Neuronal stem cell (in vitro differentiated cells): ENCODE data around the gene SH3TC1.

Experiments used
- DNase-seq: peaks from one replicate; pipeline ENCODE4 v3.0.0-alpha.2; 2013; ENCODE audit warnings: low spot score
- H2AFZ ChIP-seq: one replicate; pipeline ENCODE4 v1.6.1; 2013; ENCODE audit warnings: mild to moderate bottlenecking, low read length, inconsistent platforms
- H2AK5ac ChIP-seq: 2 replicates; pipeline ENCODE4 v1.6.1; 2013; ENCODE audit warnings: low read depth, mild to moderate bottlenecking, inconsistent platforms, low read length, moderate library complexity, mixed read lengths
- H2BK120ac ChIP-seq: 2 replicates; pipeline ENCODE4 v1.6.1; 2013; ENCODE audit warnings: low read depth, mild to moderate bottlenecking, inconsistent platforms, low read length, moderate library complexity, mixed read lengths
- H2BK12ac ChIP-seq: one replicate; pipeline ENCODE4 v1.6.1; 2013; ENCODE audit warnings: low read length, inconsistent platforms
- H2BK15ac ChIP-seq: 2 replicates; pipeline ENCODE4 v1.6.1; 2013; ENCODE audit warnings: mild to moderate bottlenecking, low read length, inconsistent platforms, mixed read lengths
- H2BK5ac ChIP-seq: one replicate; pipeline ENCODE4 v1.6.1; 2013; ENCODE audit warnings: inconsistent platforms, mild to moderate bottlenecking, low read length, moderate library complexity
- H3K14ac ChIP-seq: one replicate; pipeline ENCODE4 v1.6.1; 2013; ENCODE audit warnings: low read length, inconsistent platforms
- H3K18ac ChIP-seq: 2 replicates; pipeline ENCODE4 v1.6.1; 2013; ENCODE audit warnings: low read length, inconsistent platforms
- H3K23ac ChIP-seq: 2 replicates; pipeline ENCODE4 v1.6.1; 2013; ENCODE audit warnings: low read depth, mild to moderate bottlenecking, mixed read lengths, low read length, inconsistent platforms; ENCODE audit not compliant: poor library complexity
- H3K27ac ChIP-seq: replicated peaks from 3 replicates; pipeline ENCODE4 v1.5.1; 2013; ENCODE audit warnings: low read length, inconsistent platforms
- H3K27me3 ChIP-seq, 3 experiments: 2 replicates each; pipeline ENCODE4 v1.6.1; 2013; ENCODE audit warnings: low read length in 3 of 3, mild to moderate bottlenecking in 2 of 3, inconsistent platforms in 1 of 3, low read depth in 1 of 3, mixed read lengths in 1 of 3, moderate library complexity in 1 of 3; ENCODE audit not compliant: control insufficient read depth in 3 of 3, insufficient read depth in 3 of 3
- H3K36me3 ChIP-seq, 2 donors: replicated peaks in 1 of 2; 2 replicates each; pipeline ENCODE4 v1.6.1; 2013; ENCODE audit warnings: low read length in 2 of 2; ENCODE audit not compliant: control insufficient read depth in 2 of 2, insufficient read depth in 2 of 2
- H3K4ac ChIP-seq: 2 replicates; pipeline ENCODE4 v1.6.1; 2013; ENCODE audit warnings: inconsistent platforms, mild to moderate bottlenecking, low read length, moderate library complexity
- H3K4me1 ChIP-seq, 2 donors: 1 replicate in 1 of 2; 2 replicates in 1 of 2; pipeline ENCODE4 v1.6.1; 2013; ENCODE audit warnings: low read length in 2 of 2, low read depth in 1 of 2; ENCODE audit not compliant: control insufficient read depth in 2 of 2, insufficient read depth in 1 of 2
- H3K4me2 ChIP-seq: one replicate; pipeline ENCODE4 v1.6.1; 2013; ENCODE audit warnings: mild to moderate bottlenecking, low read length, inconsistent platforms; ENCODE audit not compliant: insufficient read depth, poor library complexity, severe bottlenecking
- H3K4me3 ChIP-seq, 2 donors: 2 replicates each; pipeline ENCODE4 v1.5.1; 2013; ENCODE audit warnings: low read length in 2 of 2, mild to moderate bottlenecking in 2 of 2, inconsistent platforms in 1 of 2, moderate library complexity in 1 of 2
- H3K79me1 ChIP-seq: one replicate; pipeline ENCODE4 v1.6.1; 2013; ENCODE audit warnings: low read depth, mild to moderate bottlenecking, inconsistent platforms, low read length, moderate library complexity
- H3K9ac ChIP-seq: one replicate; pipeline ENCODE4 v1.6.1; 2013; ENCODE audit warnings: mild to moderate bottlenecking, low read depth, low read length, inconsistent platforms; ENCODE audit not compliant: poor library complexity
- H3K9me3 ChIP-seq, 2 donors: replicated peaks in 1 of 2; 2 replicates each; pipeline versions ENCODE3 to v1.6.1; 2013; ENCODE audit warnings: low read length in 2 of 2, mild to moderate bottlenecking in 2 of 2, inconsistent platforms in 1 of 2, low read depth in 1 of 2, mixed read lengths in 1 of 2, moderate library complexity in 1 of 2; ENCODE audit not compliant: control insufficient read depth in 2 of 2, insufficient read depth in 1 of 2
- H4K8ac ChIP-seq: one replicate; pipeline ENCODE4 v1.6.1; 2013; ENCODE audit warnings: low read depth, mild to moderate bottlenecking, inconsistent platforms, low read length, moderate library complexity
- H4K91ac ChIP-seq: one replicate; pipeline ENCODE4 v1.6.1; 2013; ENCODE audit warnings: low read length, low read depth, mild to moderate bottlenecking, inconsistent platforms; ENCODE audit not compliant: poor library complexity
- WGBS, 2 donors: extraction: QIAGEN DNeasy Blood & Tissue Kit; methylation state at CpG; one replicate each; pipeline ENCODE4 v1.1.7; 2013; ENCODE audit warnings: missing lambda C conversion rate in 2 of 2, mixed read lengths in 1 of 2; ENCODE audit not compliant: insufficient read length in 2 of 2, insufficient replicate concordance in 1 of 2; ENCODE audit errors: extremely low coverage in 2 of 2; 5-methylcytosine and 5-hydroxymethylcytosine counted together

SH3TC1 gene

GRCh38 chr4:8239226-8239625 is 40.1 kb downstream of the SH3TC1 start:
- Histone ChIP-seq H2AFZ (no peak overlapping the region), H3K27ac (no peak overlapping the region)

GRCh38 chr4:8239661-8240060 is 40.6 kb downstream of the SH3TC1 start:
- H3K4me1 ChIP-seq = peaks cover 6 to 10% of the 10 kb centered on the region in 2 donors
- no peak overlapping the region for H3K27ac ChIP-seq
- H3K4ac ChIP-seq = no peak overlapping the region
- WGBS, 2 donors = no CpG with 5 or more reads among the region's 9 CpGs
- H4K8ac ChIP-seq = peak overlapping the region; percentile 43
- H3K18ac ChIP-seq = peak overlapping the region; percentile 48
- H3K36me3 ChIP-seq = no peaks in the 10 kb centered on the region
- H2BK5ac ChIP-seq = peak overlapping the region; percentile 39
- H2BK15ac ChIP-seq = no peak overlapping the region
- no peak overlapping the region for H2BK12ac ChIP-seq
- DNase-seq = no peak
- no peak overlapping the region for H3K23ac ChIP-seq
- H3K4me2 ChIP-seq = no peak overlapping the region
- no peak overlapping the region for H3K9ac ChIP-seq
- no peak overlapping the region for H3K4me3 ChIP-seq
- H3K9me3 ChIP-seq = peaks cover 0 to 5% of the 10 kb centered on the region in 2 donors
- H3K27me3 ChIP-seq = no peaks in the 10 kb centered on the region
- no peak overlapping the region for H4K91ac ChIP-seq
- H3K79me1 ChIP-seq = peaks cover 2% of the 10 kb centered on the region
- H2BK120ac ChIP-seq = no peak overlapping the region
- peak overlapping the region; percentile 75 for H2AK5ac ChIP-seq
- peak overlapping the region; percentile 38 for H3K14ac ChIP-seq
- H2AFZ ChIP-seq = no peak overlapping the region

More at GRCh38 chr4:8239226-8239625, 40.1 kb downstream of the SH3TC1 start:
- Histone ChIP-seq H3K9ac (no peak overlapping the region), H3K79me1 (peaks cover 2% of the 10 kb centered on the region), H2BK120ac (peak overlapping the region; percentile 67), H3K23ac (peak overlapping the region; percentile 93), H3K4ac (no peak overlapping the region), H3K14ac (peak overlapping the region; percentile 5), H4K8ac (peak overlapping the region; percentile 98), H2BK12ac (no peak overlapping the region), H3K9me3 (peaks cover 0 to 5% of the 10 kb centered on the region in 2 donors), H3K4me2 (no peak overlapping the region), H3K27me3 (no peaks in the 10 kb centered on the region), H3K36me3 (no peaks in the 10 kb centered on the region), H3K4me3 (peak overlapping the region in 1 of 2 donors; percentile 65), H3K18ac (no peak overlapping the region), H4K91ac (peak overlapping the region; percentile 99), H2BK15ac (peak overlapping the region; percentile 49), H2AK5ac (peak overlapping the region; percentile 75), H2BK5ac (peak overlapping the region; percentile 39), H3K4me1 (peaks cover 6 to 10% of the 10 kb centered on the region in 2 donors)
- no CpG with 5 or more reads among the region's 13 CpGs for WGBS, 2 donors
- DNase-seq = no peak

- no peak overlapping the region for H4K8ac ChIP-seq
- H2BK5ac ChIP-seq = peak overlapping the region; percentile 50
- peak overlapping the region; percentile 61 for H2BK120ac ChIP-seq
- no peak overlapping the region for H3K18ac ChIP-seq
- no peak overlapping the region for H3K23ac ChIP-seq
- no peak overlapping the region for H3K14ac ChIP-seq
- H2BK12ac ChIP-seq = no peak overlapping the region
- peak overlapping the region; percentile 11 for H3K4me2 ChIP-seq
- no peak overlapping the region for H3K4me3 ChIP-seq
- H3K9ac ChIP-seq = no peak overlapping the region
- DNase-seq = no peak
- no peak overlapping the region for H2AFZ ChIP-seq
- no peak overlapping the region for H3K4ac ChIP-seq
- H3K9me3 ChIP-seq = peaks cover 0 to 5% of the 10 kb centered on the region in 2 donors
- peaks cover 2% of the 10 kb centered on the region for H3K79me1 ChIP-seq
- no CpG with 5 or more reads among the region's 26 CpGs for WGBS, 2 donors
- no peaks in the 10 kb centered on the region for H3K36me3 ChIP-seq
- H3K4me1 ChIP-seq = peaks cover 6 to 10% of the 10 kb centered on the region in 2 donors
- peak overlapping the region; percentile 75 for H2AK5ac ChIP-seq
- no peaks in the 10 kb centered on the region for H3K27me3 ChIP-seq
- H3K27ac ChIP-seq = no peak overlapping the region
- no peak overlapping the region for H4K91ac ChIP-seq
- H2BK15ac ChIP-seq = peak overlapping the region; percentile 74
Measured at GRCh38 chr4:8240211-8241041, 41.3 kb downstream of the SH3TC1 start.

- Histone ChIP-seq H3K23ac (no peak overlapping the region), H2BK120ac (no peak overlapping the region), H3K27ac (no peak overlapping the region), H3K4me3 (no peak overlapping the region), H3K79me1 (peaks cover 2% of the 10 kb centered on the region), H3K14ac (no peak overlapping the region), H2BK15ac (peak overlapping the region; percentile 74), H3K36me3 (no peaks in the 10 kb centered on the region), H4K8ac (no peak overlapping the region), H3K18ac (no peak overlapping the region), H2AK5ac (peak overlapping the region; percentile 66), H2AFZ (no peak overlapping the region), H2BK12ac (no peak overlapping the region), H2BK5ac (no peak overlapping the region), H4K91ac (no peak overlapping the region), H3K9ac (no peak overlapping the region), H3K4ac (no peak overlapping the region), H3K9me3 (peaks cover 0 to 5% of the 10 kb centered on the region in 2 donors), H3K4me1 (peaks cover 6 to 10% of the 10 kb centered on the region in 2 donors), H3K4me2 (no peak overlapping the region), H3K27me3 (no peaks in the 10 kb centered on the region)
- no peak for DNase-seq
- WGBS, 2 donors = no CpG with 5 or more reads among the region's 14 CpGs
Measured at GRCh38 chr4:8241211-8241779, 42.2 kb downstream of the SH3TC1 start.
